Motor neuron (in vitro differentiated cells): ENCODE data around the gene CACNA1H. TPM values are rescaled to one million over a fixed set of nuclear protein-coding genes. Genes with fewer than 3 reads are reported as not detected.
A peak's percentile ranks its signal among the peaks of the same experiment; 100 is the strongest.

ENCODE experiments used
- ATAC-seq, 8 experiments: fragments of 200-7000 bp; cut with Tn5 transposase; replicated peaks in 6 of 8; 2 replicates each; pipeline ENCODE4 v1.8.0; 2021; ENCODE audit warnings: mild to moderate bottlenecking in 8 of 8, moderate library complexity in 8 of 8
- H3K27ac ChIP-seq, 2 donors: fragments of 250-450 bp; sonication (Bioruptor Pico); 2 replicates each; pipeline ENCODE4 v1.9.0; 2021; ENCODE audit warnings: antibody characterized with exemption in 2 of 2, mild to moderate bottlenecking in 2 of 2, moderate library complexity in 1 of 2
- H3K4me1 ChIP-seq, 2 donors: fragments of 250-450 bp; sonication (Bioruptor Pico); replicated peaks in 1 of 2; 2 replicates each; pipeline ENCODE4 v1.6.1; 2021; ENCODE audit warnings: antibody characterized with exemption in 2 of 2, mild to moderate bottlenecking in 2 of 2, moderate library complexity in 1 of 2
- H3K4me3 ChIP-seq, 5 donors: fragments of 250-450 bp; sonication (Bioruptor Pico); 2 replicates each; pipeline ENCODE4 v1.9.0; 2021; ENCODE audit warnings: antibody characterized with exemption in 5 of 5, mild to moderate bottlenecking in 5 of 5, moderate library complexity in 4 of 5
- WGBS, 10 experiments: fragments of 450-650 bp; shearing (Covaris generic); methylation state at CpG; one replicate each; pipeline ENCODE4 v1.0.0; 2022; 5-methylcytosine and 5-hydroxymethylcytosine counted together
- in situ Hi-C, 9 experiments: fragments of 400-800 bp; cut with MboI; loops; one replicate each; pipeline ENCODE4 v1.15.0; 2021; ENCODE audit warnings: low sequenced_read_pairs in 9 of 9, low pct_unique_long_range_greater_than_20kb in 2 of 9; ENCODE audit not compliant: unreplicated experiment in 9 of 9
- total RNA-seq, 8 experiments: library from RNA; unstranded; fragments of 300-600 nt; gene quantifications; 2 replicates each; pipeline versions ENCODE4 v1.2.3 to v1.2.4, GENCODE V29; 2022

CACNA1H gene
- total RNA-seq, 8 experiments from 2014 or later: 0.36 to 30.6 (median 20.9) TPM; not detected in 1

DNA sequence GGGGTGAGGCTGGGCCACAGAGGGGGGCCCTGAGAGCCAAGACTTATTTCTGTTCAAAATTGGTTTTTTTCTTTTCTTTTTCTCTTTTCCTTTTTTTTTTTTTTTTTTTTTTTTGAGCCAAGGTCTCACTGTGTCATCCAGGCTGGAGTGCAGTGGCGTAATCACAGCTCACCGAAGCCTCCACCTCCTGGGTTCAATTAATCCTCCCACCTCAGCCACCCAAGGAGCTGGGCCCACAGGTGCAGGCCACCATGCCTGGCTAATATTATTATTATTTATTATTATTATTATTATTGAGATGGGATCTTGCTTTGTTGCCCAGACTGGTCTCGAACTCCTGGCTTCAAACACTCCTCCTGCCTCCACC lies 17.5 kb upstream of the CACNA1H start:
- no peak for ATAC-seq
- 18 to 100% (median 61%) methylated on average over 1 to 3 of the region's 3 CpGs; no CpG with 5 or more reads in 4 of the 10 experiments for whole genome bisulfite sequencing, 10 experiments
- in situ Hi-C loops: no loop called here
- peaks cover 25 to 31% of the 10 kb centered on the region in 2 donors for H3K4me1 ChIP-seq
- H3K27ac ChIP-seq: no peak overlapping the region
- no peak overlapping the region for H3K4me3 ChIP-seq

DNA sequence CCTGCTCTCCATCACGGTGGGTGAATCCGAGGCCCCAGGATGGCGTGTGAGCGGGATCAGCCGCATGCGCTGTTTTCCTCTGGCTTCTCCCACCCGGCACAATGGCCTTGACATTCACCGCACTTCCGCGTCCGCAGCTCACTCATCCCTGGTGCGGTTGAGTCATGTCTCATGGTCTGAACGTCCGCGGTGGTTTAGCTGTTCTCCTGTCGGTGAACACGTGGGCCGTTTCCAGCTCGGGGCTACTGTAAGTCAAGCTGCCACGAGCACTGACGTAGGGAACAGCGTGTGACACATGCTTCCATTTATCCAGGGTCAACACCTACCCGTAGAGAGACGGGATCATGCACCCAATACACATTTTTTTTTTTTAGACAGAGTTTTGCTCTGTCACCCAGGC lies 15.3 kb upstream of the CACNA1H start:
- H3K4me3 ChIP-seq: no peak overlapping the region
- ATAC-seq: peak in 3 of 8 experiments; percentile 13 to 67 (median 28)
- in situ Hi-C loops: no loop called here
- WGBS, 10 experiments: 71 to 90% (median 83%) methylated on average over 2 to 21 of the region's 24 CpGs; no CpG with 5 or more reads in 7 of the 10 experiments
- H3K4me1 ChIP-seq: peaks cover 32 to 39% of the 10 kb centered on the region in 2 donors
- H3K27ac ChIP-seq: no peak overlapping the region

DNA sequence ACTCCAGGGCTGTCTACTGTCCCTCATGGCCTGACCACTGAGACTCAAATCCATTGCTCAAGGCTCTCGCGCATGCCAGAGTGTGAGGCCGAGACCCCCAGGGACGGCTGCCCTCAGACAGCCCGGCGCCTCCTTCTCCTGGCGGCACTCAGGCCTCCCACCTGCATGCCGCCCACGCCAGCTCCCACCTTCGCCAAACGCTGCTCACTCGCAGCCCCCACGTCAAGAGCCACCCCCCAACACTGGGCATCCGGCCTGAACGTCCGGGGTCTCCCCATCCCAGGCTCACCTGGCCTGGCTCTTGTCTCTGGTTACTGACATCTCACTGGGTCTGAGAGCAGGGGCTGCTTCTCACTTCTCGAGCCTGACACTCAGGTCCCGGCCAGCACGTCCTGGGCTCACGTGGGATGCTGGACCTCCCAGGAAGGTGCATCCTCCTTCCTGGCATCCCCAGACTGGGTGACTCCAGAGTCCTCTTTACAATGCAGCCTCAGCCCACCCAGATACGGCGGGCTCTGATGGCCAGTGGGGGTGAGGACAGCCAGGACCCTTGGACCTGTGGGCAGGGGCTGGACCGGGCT lies 12.2 kb upstream of the CACNA1H start:
- ATAC-seq: no peak
- WGBS, 10 experiments: 34 to 89% (median 60%) methylated on average over 2 to 13 of the region's 23 CpGs; no CpG with 5 or more reads in 5 of the 10 experiments
- in situ Hi-C loops: no loop called here
- no peak overlapping the region for H3K4me3 ChIP-seq
- peaks cover 59 to 60% of the 10 kb centered on the region in 2 donors for H3K4me1 ChIP-seq
- peak overlapping the region; percentile 80 to 90 for H3K27ac ChIP-seq

DNA sequence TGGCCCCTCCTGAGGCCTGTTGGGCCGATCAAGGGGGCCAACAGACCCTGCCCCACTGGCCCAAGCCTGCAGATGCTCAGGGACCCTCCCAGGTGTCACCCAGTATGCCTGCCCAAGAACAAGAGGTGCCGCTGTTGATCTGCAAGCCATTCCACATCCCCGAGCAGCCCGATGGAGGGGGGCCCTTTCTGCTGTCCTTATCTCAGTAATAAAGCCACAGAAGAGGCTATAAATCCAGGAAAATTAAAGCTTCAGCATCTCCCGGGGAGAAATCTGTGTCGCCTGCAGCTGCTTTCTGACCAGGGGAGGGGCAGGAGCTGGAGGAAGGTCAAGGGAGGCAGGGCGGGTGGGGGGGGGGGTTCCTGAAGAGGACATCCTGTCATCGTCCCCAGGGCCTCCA lies 11.7 kb upstream of the CACNA1H start:
- in situ Hi-C loops: no loop called here
- H3K27ac ChIP-seq: peak overlapping the region; percentile 80 to 90
- peak in 5 of 8 experiments; percentile 23 to 64 (median 30) for ATAC-seq
- H3K4me3 ChIP-seq: no peak overlapping the region
- peaks cover 60 to 61% of the 10 kb centered on the region in 2 donors for H3K4me1 ChIP-seq
- no CpG with 5 or more reads among the region's 8 CpGs for WGBS, 10 experiments

DNA sequence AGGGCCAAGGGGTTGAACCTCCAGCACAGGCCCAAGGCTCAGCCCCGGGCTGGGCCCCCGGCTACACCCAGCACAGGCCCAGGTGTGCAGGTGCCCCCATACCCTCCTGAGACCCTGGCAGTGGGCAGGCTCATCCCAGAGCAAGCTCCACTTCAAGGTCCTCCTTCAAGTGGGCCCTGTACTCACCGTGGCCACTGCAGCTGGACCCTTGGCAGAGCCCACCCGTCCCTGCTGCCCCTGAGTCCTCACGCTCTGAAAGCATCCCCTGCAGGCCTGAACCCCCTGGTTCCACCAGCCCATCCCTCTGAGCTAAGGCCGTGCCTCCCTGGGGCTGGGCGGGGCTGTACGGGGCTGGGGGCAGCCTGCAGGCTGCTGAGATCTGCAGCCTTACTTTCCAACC lies 11.2 kb upstream of the CACNA1H start:
- Histone ChIP-seq H3K27ac (peak overlapping the region; percentile 49 to 90), H3K4me1 (peaks cover 64 to 66% of the 10 kb centered on the region in 2 donors), H3K4me3 (no peak overlapping the region)
- in situ Hi-C loops: no loop called here
- ATAC-seq: no peak
- 100% methylated on average over 3 of the region's 8 CpGs; no CpG with 5 or more reads in 9 of the 10 experiments for WGBS, 10 experiments

DNA sequence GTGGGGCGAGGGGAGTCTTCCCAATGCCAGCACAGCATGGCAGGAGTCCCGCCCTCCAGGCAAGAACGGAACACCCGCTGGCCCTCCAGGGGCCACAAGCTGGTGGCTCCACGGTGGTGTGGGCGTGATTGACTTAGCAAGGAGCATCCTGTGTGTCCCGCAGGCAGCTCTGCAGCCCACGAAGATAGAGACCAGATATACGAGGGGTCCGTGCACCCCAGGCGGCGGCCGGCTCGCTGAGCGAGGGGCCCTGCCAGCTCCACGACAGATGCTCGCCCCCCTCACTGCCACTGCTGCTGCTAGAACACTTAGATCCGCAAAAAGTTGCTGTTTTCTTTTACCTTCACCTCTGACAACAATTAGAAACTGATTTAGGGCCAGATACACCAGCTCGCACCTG lies 10.0 kb upstream of the CACNA1H start:
- Histone ChIP-seq H3K27ac (no peak overlapping the region), H3K4me1 (peaks cover 67% of the 10 kb centered on the region in 2 donors), H3K4me3 (no peak overlapping the region)
- ATAC-seq: no peak
- 40 to 100% (median 70%) methylated on average over 1 to 13 of the region's 19 CpGs; no CpG with 5 or more reads in 3 of the 10 experiments for WGBS, 10 experiments
- in situ Hi-C loops: no loop called here

DNA sequence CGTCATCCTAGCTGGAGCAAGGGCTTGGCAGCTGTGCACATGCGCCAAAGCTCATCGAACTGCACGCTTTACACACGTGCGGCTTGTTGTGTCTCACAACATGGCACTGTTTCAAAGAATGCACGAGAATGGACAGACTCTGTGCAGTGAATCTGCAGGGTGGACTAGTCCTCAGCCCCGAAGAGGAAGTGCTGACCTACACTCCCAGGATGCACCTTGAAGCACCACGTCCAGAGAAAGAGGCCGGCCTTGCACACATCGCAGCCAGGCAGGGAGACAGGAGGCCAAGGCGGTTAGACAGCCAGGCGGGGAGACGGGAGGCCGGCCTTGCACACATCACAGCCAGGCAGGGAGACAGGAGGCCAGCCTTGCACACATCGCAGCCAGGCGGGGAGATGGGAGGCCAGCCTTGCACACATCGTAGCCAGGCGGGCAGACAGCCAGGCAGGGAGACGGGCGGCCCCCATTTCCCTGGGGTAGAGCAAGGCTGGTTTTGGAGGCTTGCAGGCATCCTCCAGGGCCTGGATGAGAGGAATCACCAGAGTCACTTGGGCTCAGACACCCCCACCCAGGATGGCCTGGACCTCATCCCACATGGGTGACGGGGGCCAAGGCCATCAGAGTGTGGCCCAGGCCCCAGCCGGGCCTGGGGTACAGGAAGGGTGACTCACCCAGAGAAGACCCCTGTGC lies 9.0 kb upstream of the CACNA1H start:
- peaks cover 67% of the 10 kb centered on the region in 2 donors for H3K4me1 ChIP-seq
- H3K4me3 ChIP-seq: no peak overlapping the region
- in situ Hi-C loops: no loop called here
- peak overlapping the region; percentile 92 to 93 for H3K27ac ChIP-seq
- ATAC-seq: no peak
- WGBS, 10 experiments: 77 to 100% (median 91%) methylated on average over 2 to 8 of the region's 23 CpGs; no CpG with 5 or more reads in 3 of the 10 experiments

DNA sequence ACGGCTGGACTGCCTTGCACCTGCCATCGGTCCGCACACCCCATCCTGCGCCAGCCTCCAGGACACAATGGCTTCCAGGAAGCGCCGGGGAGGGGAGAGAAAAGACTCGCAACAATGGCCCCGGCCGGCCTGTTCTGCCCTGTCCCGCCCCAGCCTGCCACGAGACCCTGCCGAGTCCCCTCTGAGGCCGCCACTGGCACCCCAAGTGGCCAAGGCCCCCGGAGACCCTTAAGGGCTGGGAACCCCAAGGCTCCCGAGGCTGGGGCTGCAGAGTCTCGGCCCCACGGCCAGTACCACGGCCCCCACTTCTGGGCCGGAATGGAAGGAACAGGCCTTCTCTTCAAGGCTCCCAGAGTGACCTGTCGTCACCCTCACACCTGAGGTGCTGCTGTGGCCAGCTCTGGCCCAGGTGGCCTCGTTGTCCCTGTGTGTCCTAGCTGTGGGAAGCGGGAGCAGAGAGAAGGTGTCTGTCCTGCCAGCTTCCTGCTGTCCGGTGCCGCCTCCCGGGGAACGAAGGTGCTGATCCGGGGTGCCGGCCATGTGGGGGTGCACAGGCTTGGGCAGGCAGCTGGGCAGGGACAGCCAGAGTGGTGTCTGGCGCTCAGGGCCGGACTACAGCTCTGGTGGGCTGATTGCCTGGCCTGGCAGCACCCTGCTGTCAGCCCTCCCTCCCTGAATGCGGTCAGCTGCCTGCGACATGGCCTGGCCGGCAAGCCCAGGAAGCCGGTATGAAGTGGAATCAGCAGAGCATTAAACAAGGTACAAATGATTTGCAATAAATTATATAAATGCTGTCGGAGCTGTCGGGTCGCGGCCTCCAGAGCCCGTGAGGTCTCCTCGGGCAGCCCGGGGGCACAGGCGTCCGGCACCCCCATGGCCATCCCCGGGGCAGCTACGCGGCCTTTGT lies 8.2 kb upstream of the CACNA1H start:
- Histone ChIP-seq H3K4me1 (peaks cover 64% of the 10 kb centered on the region in 2 donors), H3K27ac (peak overlapping the region; percentile 92 to 93), H3K4me3 (no peak overlapping the region)
- WGBS, 10 experiments: 15 to 80% (median 35%) methylated on average over 1 to 13 of the region's 46 CpGs; no CpG with 5 or more reads in 5 of the 10 experiments
- peak in 5 of 8 experiments; percentile 61 to 71 (median 70) for ATAC-seq
- in situ Hi-C loops: no loop called here

DNA sequence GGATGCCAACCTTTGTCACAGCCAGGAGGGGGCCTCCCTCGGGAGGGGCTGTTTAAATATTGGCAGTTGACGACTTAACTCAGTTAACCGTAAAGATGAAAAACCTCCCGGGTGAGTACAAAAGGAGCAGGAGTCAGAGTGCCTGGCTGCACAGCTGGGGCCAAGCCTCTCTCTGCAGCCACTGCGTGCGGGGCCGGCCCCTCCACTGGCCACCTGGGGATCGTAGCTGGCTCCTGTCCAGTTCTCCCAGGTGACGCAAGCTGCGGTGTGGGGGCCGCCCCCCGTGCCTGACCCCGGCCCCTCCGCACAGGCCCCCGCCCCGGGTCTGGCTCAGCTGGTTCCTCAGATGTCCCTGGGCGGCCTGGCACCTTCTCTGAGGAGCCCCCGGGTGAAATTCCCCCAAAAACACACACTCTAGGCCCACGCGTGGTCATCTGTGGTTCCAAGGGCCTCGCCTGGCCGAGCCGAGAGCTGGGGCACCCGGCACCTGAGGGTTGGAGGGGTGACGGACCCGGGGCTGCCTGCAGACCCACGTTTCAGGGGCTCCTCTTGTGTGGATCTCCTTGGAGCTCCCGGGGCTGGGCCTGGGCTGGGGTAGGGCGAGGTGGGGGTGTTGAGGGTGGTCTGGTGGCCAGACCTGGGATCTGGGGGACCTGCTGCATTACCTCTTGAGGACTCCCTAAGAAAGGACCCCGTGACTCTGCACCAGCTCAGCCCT lies 7.4 kb upstream of the CACNA1H start:
- in situ Hi-C loops: no loop called here
- 0 to 100% (median 0%) methylated on average over 1 to 2 of the region's 30 CpGs; no CpG with 5 or more reads in 6 of the 10 experiments for WGBS, 10 experiments
- Histone ChIP-seq H3K4me1 (peaks cover 56% of the 10 kb centered on the region in 2 donors), H3K4me3 (no peak overlapping the region), H3K27ac (peak overlapping the region; percentile 92 to 93)
- ATAC-seq: peak in 5 of 8 experiments; percentile 69 to 76 (median 72)

DNA sequence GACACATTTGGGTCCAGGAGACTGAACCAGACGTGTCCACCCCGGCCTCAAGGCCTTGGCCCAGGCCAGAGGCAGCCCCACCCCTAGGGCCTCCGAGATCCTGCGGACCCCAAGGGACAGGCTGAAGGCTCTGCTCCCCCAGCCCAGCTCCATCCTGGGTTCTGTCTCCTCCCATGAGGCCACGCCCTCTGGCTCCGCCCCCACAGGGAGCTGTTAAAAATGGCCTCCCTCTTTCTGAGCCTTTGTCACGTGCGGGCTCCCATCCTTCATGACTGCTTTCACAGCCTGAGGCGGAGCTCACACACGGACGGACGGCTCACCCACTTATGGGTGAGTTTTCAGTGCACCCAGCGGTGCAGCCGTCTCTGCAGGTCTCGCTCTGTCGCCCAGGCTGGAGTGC lies 6.5 kb upstream of the CACNA1H start:
- H3K4me3 ChIP-seq: no peak overlapping the region
- 37% methylated on average over 3 of the region's 16 CpGs; no CpG with 5 or more reads in 9 of the 10 experiments for WGBS, 10 experiments
- H3K4me1 ChIP-seq: peaks cover 47 to 52% of the 10 kb centered on the region in 2 donors
- in situ Hi-C loops: no loop called here
- ATAC-seq: peak in 5 of 8 experiments; percentile 39 to 64 (median 62)
- H3K27ac ChIP-seq: peak overlapping the region; percentile 92 to 93

DNA sequence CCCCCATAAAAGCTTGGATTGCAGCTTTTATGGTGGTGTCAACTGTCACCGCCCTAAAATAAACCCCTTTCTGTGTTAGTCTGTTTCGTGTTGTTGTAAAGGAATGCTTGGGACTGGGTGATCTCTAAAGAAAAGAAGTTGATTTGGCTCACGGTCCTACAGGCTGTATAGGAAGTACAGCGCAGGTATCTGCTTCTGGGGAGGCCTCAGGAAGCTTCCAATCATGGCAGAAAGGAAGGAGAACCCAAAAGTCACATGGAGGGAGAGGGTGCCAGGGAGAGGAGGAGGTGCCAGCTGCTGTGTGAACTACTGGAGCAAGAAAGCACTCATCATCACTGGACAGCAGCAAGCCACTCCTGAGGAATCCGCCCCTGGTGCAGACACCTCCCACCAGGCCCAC lies 5.9 kb upstream of the CACNA1H start:
- Histone ChIP-seq H3K27ac (peak overlapping the region in 1 of 2 donors; percentile 92), H3K4me1 (peaks cover 47 to 52% of the 10 kb centered on the region in 2 donors), H3K4me3 (no peak overlapping the region)
- in situ Hi-C loops: no loop called here
- 49 to 100% (median 83%) methylated on average over 1 to 4 of the region's 5 CpGs; no CpG with 5 or more reads in 2 of the 10 experiments for WGBS, 10 experiments
- no peak for ATAC-seq

DNA sequence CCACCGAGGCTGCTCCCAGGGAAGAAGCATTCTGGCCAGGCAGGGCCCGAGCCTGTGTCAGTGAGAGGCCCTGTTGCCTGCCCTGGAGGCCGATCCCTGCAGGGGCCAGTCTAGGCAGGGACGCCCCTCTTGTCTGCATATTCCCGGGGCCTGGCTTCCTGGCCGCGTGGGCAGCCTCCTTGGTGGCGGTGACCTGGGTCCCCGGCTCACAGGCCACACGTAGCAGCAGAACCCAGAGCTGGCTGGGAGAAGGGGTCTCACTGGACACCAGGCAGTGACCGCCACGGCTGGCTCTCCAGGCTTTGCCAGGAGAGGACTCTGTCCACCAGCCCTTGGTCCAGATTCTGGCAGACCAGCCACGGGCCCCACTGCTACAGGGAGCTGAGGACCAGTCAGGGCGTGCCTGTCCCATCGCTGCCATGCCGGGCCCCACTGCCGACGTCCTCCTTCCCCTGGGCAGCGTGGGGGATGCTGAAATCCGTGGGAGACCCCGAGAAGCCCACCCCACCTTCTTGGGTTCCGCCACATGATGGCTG lies 3.7 kb upstream of the CACNA1H start:
- Histone ChIP-seq H3K4me1 (peaks cover 37 to 44% of the 10 kb centered on the region in 2 donors), H3K27ac (no peak overlapping the region), H3K4me3 (no peak overlapping the region)
- 50 to 66% (median 62%) methylated on average over 2 to 6 of the region's 22 CpGs; no CpG with 5 or more reads in 6 of the 10 experiments for WGBS, 10 experiments
- in situ Hi-C loops: no loop called here
- no peak for ATAC-seq
